H7 (cell line): Measurements from ENCODE around the gene BUD13. TPM values are rescaled to one million over a fixed set of nuclear protein-coding genes. Genes with fewer than 3 reads are reported as not detected.

Experiments used
- DNase-seq: peaks from one replicate; pipeline ENCODE4 v3.0.0; 2012
- H3K27me3 ChIP-seq: 2 replicates; pipeline ENCODE4 v1.6.0; 2011; ENCODE audit warnings: mild to moderate bottlenecking, low read length; ENCODE audit not compliant: control insufficient read depth, insufficient read depth
- H3K36me3 ChIP-seq: replicated peaks from 2 replicates; pipeline ENCODE4 v1.5.1; 2011; ENCODE audit warnings: low read length; ENCODE audit not compliant: control insufficient read depth, insufficient read depth
- H3K4me3 ChIP-seq: 2 replicates; pipeline ENCODE4 v1.5.1; 2011; ENCODE audit warnings: low read depth, mild to moderate bottlenecking, control low read depth, low read length, moderate library complexity; ENCODE audit not compliant: insufficient read depth
- total RNA-seq: library from RNA; depleted of rRNA; stranded (reverse); fragments of >200 nt; shearing (Covaris generic); gene quantifications from 2 replicates; pipeline ENCODE4 v1.2.3, GENCODE V29; 2014; rRNA removed

The BUD13 gene, protein sequence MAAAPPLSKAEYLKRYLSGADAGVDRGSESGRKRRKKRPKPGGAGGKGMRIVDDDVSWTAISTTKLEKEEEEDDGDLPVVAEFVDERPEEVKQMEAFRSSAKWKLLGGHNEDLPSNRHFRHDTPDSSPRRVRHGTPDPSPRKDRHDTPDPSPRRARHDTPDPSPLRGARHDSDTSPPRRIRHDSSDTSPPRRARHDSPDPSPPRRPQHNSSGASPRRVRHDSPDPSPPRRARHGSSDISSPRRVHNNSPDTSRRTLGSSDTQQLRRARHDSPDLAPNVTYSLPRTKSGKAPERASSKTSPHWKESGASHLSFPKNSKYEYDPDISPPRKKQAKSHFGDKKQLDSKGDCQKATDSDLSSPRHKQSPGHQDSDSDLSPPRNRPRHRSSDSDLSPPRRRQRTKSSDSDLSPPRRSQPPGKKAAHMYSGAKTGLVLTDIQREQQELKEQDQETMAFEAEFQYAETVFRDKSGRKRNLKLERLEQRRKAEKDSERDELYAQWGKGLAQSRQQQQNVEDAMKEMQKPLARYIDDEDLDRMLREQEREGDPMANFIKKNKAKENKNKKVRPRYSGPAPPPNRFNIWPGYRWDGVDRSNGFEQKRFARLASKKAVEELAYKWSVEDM
- 31.1 and 33.2 TPM in 2 replicates for total RNA-seq

DNA sequence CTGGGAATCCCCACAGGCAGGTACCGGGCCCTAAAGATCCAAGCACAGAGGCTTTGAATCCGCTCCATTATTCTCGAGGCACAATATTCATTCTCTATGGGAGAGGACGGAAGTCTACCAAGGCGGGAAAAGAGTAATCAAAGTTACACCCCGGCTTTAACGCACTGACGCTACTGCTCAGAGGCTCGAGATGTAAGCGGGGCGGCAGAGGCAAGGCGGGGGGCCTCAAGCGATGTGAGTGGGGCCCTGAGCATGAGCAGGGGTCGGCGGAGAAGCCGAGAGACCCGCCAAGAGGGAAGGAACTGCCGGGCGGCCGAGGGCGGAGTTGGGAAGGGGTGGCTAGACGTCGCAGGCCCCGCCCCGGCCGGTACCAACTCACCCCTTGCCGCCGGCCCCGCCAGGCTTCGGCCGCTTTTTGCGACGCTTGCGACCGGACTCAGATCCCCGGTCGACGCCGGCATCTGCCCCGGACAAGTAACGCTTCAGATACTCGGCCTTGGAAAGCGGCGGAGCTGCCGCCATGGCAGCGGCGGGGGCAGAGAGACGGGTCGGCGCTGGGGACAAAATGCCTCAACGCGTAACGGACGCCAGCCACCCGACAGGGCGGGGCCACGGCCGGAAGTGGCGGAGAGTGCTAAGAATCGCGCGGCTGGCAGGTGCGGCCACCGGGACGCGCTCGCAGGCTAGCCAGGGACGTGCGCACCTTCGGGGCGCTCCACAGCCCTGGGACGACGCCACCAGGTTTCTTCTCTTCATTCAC lies at the start of gene BUD13:
Gene BUD13, minus strand, starts transcription at position 545 of the 760 bp plus-strand sequence. Its CDS starts 23 bp downstream, at position 522.
- peak within 1 kb of the TSS; percentile 83 for H3K4me3 ChIP-seq
- H3K27me3 ChIP-seq: no peaks in the 10 kb centered on the region
- peak; percentile 96 for DNase-seq
- H3K36me3 ChIP-seq: peaks cover 3% of the 10 kb centered on the region

GRCh38 chr11:116822575-116822974 lies 49.8 kb upstream of the BUD13 start:
- no peak for DNase-seq
- Histone ChIP-seq H3K4me3 (no peak overlapping the region), H3K27me3 (no peaks in the 10 kb centered on the region; the same call in 1 of the 2 replicates), H3K36me3 (no peaks in the 10 kb centered on the region)

DNA sequence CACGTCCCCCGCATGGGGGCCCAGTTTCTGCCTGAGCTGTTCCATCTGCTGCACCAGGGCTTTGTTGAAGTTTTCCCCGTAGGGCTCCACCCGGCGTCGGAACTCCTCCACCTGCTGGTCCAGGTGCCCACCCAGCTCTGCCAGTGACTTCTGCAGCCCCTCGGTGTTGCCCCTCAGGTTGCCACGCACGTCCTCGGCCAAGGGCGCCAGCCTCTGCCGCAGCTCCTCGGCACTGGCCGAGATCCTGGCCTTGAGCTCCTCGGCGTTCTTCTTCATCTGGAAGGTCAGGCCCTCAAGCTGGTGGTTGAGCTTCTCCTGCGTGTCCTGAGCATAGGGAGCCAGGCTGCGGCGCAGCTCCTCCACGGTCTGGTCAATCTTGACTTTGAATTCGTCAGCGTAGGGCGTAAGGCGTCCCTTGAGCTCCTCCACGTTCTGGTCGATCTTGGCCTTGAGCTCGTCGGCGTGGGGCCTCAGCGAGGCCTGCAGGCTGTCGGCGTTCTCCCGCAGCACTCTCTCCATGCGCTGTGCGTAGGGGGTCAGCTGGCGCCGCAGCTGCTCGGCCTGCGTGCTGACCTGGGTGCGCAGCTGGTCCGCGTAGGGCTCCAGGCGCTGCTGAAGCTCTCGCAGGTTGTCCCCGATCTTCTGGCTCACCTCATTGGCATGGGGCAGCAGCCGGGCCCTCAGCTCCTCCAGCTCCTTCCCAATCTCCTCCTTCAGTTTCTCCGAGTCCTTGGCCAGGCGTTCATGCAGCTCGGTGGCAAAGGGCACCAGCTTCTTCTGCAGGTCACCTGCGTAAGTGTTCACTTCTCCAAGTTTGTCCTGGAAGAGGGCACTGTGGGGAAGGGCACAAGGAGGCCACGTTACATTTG lies 48.5 kb upstream of the BUD13 start:
- peak; percentile 16 for DNase-seq
- H3K36me3 ChIP-seq: no peaks in the 10 kb centered on the region
- no peaks in the 10 kb centered on the region; the same call in 1 of the 2 replicates for H3K27me3 ChIP-seq
- no peak overlapping the region for H3K4me3 ChIP-seq

DNA sequence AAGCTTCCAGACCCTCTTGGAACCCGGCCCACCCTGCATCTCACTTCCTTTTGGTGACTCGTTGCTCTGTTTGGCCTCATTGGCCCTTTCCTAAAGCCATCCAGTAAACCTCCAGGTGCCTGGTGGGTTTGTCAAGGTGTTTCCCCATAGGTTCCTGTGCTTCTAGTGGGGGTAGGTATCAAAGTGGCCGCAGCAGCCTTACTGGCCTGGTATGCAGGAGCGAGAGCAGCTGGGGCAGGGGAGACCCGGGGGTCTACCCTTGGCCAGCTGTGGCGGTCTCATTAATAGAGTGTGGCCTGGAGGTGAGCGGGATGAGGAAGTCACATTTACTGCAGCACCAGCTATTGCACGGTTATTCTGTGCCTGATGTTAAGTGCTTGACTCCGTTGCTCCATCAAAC lies 46.3 kb upstream of the BUD13 start:
- H3K36me3 ChIP-seq: no peaks in the 10 kb centered on the region
- H3K4me3 ChIP-seq: no peak overlapping the region
- DNase-seq: no peak
- no peaks in the 10 kb centered on the region for H3K27me3 ChIP-seq

GRCh38 chr11:116814502-116814901 lies 41.7 kb upstream of the BUD13 start:
- DNase-seq: no peak
- Histone ChIP-seq H3K4me3 (no peak overlapping the region), H3K36me3 (no peaks in the 10 kb centered on the region), H3K27me3 (no peaks in the 10 kb centered on the region)

- no peak overlapping the region for H3K4me3 ChIP-seq
- H3K36me3 ChIP-seq: no peaks in the 10 kb centered on the region
- DNase-seq: no peak
Observed at GRCh38 chr11:116813781-116814471, 41.1 kb upstream of the BUD13 start.

DNA sequence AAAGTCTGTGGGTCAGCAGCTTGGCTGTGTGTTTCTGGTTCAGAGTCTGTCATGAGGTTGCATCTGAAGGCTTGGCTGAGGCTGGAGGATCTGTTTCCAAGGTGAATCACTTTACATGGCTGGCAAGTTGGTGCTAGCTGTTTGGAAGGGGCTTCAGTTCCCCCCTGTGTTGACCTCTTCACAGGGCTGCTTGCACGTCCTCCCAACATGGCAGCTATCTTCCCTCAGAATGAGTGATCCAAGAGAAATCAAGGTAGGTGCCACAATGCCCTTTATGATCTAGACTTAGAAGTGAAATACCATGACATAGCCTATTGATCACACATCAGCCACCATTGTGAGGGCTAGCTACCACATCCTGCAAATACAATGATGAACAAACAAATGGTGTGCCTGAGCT lies 40.4 kb upstream of the BUD13 start:
- no peak overlapping the region for H3K4me3 ChIP-seq
- no peaks in the 10 kb centered on the region for H3K27me3 ChIP-seq
- no peaks in the 10 kb centered on the region for H3K36me3 ChIP-seq
- DNase-seq: no peak

More at GRCh38 chr11:116813781-116814471, 41.1 kb upstream of the BUD13 start:
- H3K27me3 ChIP-seq: no peaks in the 10 kb centered on the region

- no peaks in the 10 kb centered on the region for H3K36me3 ChIP-seq
Observed at GRCh38 chr11:116812109-116812508, 39.3 kb upstream of the BUD13 start.

GRCh38 chr11:116811194-116811593 lies 38.4 kb upstream of the BUD13 start:
- DNase-seq: no peak
- Histone ChIP-seq H3K36me3 (no peaks in the 10 kb centered on the region), H3K27me3 (no peaks in the 10 kb centered on the region), H3K4me3 (no peak overlapping the region)

More at GRCh38 chr11:116812109-116812508, 39.3 kb upstream of the BUD13 start:
- Histone ChIP-seq H3K4me3 (no peak overlapping the region), H3K27me3 (no peaks in the 10 kb centered on the region)
- no peak for DNase-seq

DNA sequence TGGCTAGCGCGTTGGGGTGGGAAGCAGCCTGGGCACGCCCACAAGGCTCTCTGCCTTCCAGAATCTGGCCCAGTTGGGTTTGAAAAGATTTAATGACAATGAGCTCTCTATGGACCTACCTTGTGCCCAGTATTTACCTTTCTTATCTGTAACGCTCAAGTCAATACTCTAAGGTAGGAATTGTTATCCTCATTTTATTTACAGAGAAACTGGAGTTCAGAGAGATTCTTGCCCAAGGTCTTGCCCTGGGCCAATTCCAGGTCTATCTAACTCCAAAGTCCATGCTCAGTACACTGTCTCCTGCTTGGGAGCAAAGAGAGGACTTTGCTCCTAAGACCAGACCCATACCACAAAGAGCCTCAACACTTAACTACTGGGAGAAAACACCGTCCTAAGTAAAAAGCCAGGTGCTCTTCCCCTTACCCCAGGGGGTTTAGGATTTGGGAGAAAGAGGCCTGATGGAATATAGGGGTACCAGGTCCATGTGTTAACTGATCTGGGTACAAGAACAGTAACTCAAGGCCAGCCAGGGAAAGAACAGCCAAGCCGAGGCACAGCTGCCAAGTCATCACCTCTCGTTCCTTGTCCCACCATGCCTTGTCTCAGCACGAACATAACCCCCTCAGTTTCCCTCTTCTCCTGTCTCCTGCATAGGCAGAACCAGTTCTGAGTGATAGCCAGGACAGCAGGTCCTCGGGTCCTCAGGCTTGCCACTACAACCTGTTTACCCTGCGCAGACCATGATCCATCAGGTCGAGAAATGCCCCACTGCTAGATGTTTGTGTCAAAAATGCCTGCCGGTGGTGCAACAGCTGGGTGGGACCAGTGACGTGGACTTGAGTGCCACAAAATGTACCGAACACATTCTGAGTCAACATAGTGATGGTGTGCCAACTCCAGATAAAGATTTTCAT lies 35.7 kb upstream of the BUD13 start:
- Histone ChIP-seq H3K36me3 (no peaks in the 10 kb centered on the region), H3K27me3 (no peaks in the 10 kb centered on the region), H3K4me3 (no peak overlapping the region)
- DNase-seq: no peak

DNA sequence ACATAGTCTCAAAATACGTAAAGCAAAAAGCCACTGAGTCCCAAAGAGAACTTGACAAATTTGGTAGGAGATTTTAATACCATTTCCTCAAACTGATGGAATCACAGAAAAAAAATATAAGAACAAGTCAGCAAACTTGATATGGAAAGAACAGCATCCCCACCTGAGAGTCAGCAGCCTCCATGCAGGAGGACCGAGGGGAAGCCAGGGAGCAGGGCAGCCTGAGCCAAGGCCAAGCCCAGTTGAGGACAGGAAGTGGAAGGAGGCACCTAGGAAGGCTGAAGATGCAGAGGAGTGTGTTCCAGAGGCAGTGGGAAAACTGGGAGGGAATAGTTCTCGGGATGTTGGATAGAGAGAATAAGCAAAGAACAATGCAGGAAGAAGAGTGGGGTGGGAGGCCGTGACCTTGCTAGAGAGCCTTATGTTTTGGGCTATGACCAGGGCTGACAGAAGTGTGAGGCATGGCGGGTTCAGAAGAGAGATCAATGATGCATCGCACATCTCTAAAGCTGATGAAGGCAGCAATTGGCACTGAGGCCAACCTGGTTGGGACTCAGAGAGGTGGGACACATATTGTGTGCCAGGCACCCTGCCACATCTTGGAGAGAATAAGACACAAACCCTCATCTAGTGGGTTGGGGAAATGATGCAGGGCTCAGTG lies 34.9 kb upstream of the BUD13 start:
- Histone ChIP-seq H3K27me3 (no peaks in the 10 kb centered on the region), H3K36me3 (no peaks in the 10 kb centered on the region), H3K4me3 (no peak overlapping the region)
- no peak for DNase-seq

DNA sequence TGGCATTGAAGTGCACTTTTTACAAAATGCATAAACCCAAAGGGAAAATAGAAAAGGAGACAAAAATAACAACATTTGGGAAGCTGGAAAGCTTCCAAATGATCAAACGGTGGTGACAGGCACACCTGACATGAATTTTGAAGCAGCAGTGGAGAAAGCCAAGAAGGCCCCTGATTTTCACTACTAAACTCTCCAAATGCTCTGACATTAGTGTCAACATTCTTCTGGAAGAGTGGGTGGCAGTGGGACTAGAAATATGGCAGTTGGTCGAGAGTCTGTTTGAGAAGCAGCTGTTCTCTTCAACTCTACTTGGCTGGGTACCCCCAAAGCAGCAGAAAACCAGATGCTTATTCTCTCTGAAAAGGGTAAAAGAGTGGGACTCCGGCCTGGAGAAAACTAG lies 31.2 kb upstream of the BUD13 start:
- Histone ChIP-seq H3K4me3 (no peak overlapping the region), H3K27me3 (no peaks in the 10 kb centered on the region), H3K36me3 (no peaks in the 10 kb centered on the region)
- no peak for DNase-seq
